Midbrain (tissue), 1 donor: ENCODE results near the gene SMYD1.

Experiments used
- DNase-seq: peaks from one replicate; lab custom pipeline; 2025; lab: John Stamatoyannopoulos, UW

Gene SMYD1

GRCh38 chr2:88087073-88087472, 19.4 kb downstream of the SMYD1 start:
- DNase-seq, result no peak

GRCh38 chr2:88087763-88088162, 20.1 kb downstream of the SMYD1 start:
- no peak for DNase-seq

- no peak for DNase-seq
Measured at GRCh38 chr2:88088999-88089398, 21.4 kb downstream of the SMYD1 start.

- no peak for DNase-seq
Measured at GRCh38 chr2:88090446-88091283, 23.0 kb downstream of the SMYD1 start.

- no peak for DNase-seq
Measured at GRCh38 chr2:88091943-88092342, 24.3 kb downstream of the SMYD1 start.

GRCh38 chr2:88092773-88093172, 25.1 kb downstream of the SMYD1 start:
- no peak for DNase-seq

GRCh38 chr2:88095022-88095421, 27.4 kb downstream of the SMYD1 start:
- DNase-seq, result no peak

GRCh38 chr2:88096708-88097107, 29.1 kb downstream of the SMYD1 start:
- DNase-seq, result no peak

- no peak for DNase-seq
Measured at GRCh38 chr2:88097192-88097591, 29.6 kb downstream of the SMYD1 start.

- DNase-seq, result no peak
Measured at GRCh38 chr2:88097891-88098557, 30.4 kb downstream of the SMYD1 start.

GRCh38 chr2:88098558-88098900, 30.9 kb downstream of the SMYD1 start:
- DNase-seq, result no peak

- DNase-seq, result no peak
Measured at GRCh38 chr2:88099798-88100488, 32.3 kb downstream of the SMYD1 start.

- no peak for DNase-seq
Measured at GRCh38 chr2:88100489-88100858, 32.8 kb downstream of the SMYD1 start.

- DNase-seq, result no peak
Measured at GRCh38 chr2:88108796-88109195, 41.2 kb downstream of the SMYD1 start.

- no peak for DNase-seq
Measured at GRCh38 chr2:88110830-88111229, 43.2 kb downstream of the SMYD1 start.

GRCh38 chr2:88113069-88113468, 45.4 kb downstream of the SMYD1 start:
- no peak for DNase-seq

GRCh38 chr2:88114889-88115288, 47.3 kb downstream of the SMYD1 start:
- DNase-seq, result peak; percentile 2

- DNase-seq, result no peak
Measured at GRCh38 chr2:88115825-88116518, 48.3 kb downstream of the SMYD1 start.

GRCh38 chr2:88116669-88117432, 49.2 kb downstream of the SMYD1 start:
- no peak for DNase-seq

- DNase-seq, result no peak
Measured at GRCh38 chr2:88117973-88118372, 50.3 kb downstream of the SMYD1 start.

GRCh38 chr2:88121678-88122077, 54.1 kb downstream of the SMYD1 start:
- DNase-seq, result no peak
